ENCODE data around the gene ADD1.

DNA sequence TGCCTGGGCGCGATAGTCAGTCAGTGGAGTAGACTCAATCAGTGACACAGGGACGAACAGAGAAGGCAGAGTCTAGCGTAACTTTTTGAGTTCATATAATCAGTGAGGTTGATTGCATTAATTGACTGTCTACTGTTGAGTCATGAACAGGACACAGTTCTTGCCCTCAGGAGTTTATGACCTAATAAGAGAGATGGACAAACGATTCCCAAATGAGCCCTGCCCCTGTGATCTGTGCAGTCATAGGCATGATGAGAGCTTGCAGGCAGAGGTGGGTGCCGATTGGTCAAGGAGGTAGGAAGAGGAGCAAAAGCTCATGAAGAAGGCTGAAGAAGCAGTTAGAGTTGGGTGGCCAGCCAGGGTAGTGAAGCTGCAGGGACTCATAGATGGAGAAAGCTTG is 57.1 kb downstream of the ADD1 start:
- TF ChIP-seq, protein P1, sequence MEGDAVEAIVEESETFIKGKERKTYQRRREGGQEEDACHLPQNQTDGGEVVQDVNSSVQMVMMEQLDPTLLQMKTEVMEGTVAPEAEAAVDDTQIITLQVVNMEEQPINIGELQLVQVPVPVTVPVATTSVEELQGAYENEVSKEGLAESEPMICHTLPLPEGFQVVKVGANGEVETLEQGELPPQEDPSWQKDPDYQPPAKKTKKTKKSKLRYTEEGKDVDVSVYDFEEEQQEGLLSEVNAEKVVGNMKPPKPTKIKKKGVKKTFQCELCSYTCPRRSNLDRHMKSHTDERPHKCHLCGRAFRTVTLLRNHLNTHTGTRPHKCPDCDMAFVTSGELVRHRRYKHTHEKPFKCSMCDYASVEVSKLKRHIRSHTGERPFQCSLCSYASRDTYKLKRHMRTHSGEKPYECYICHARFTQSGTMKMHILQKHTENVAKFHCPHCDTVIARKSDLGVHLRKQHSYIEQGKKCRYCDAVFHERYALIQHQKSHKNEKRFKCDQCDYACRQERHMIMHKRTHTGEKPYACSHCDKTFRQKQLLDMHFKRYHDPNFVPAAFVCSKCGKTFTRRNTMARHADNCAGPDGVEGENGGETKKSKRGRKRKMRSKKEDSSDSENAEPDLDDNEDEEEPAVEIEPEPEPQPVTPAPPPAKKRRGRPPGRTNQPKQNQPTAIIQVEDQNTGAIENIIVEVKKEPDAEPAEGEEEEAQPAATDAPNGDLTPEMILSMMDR (IDR thresholded peaks at IDR 0.05), result no peak
- TF ChIP-seq POLR2A (IDR thresholded peaks at IDR 0.05) (no peak), POLR2AphosphoS5 (IDR thresholded peaks at IDR 0.05) (no peak), EP300 (IDR thresholded peaks at IDR 0.05) (no peak)

All from suprapubic skin (tissue), 4 donors.